GM18499 (cell line): Measurements from ENCODE around the gene SIK3.
A peak's percentile ranks its signal among the peaks of the same experiment; 100 is the strongest.
"Not testable (repeated sequence)": the region's sequence is repeated elsewhere in the genome, so short reads cannot be mapped to it uniquely, and the experiment has no call there.

Experiments
- ATAC-seq: cut with Tn5 transposase; IDR thresholded peaks from one replicate; pipeline ENCODE4 v1.9.1; 2021; ENCODE audit warnings: moderate number of reproducible peaks; ENCODE audit not compliant: insufficient read depth, unreplicated experiment

The SIK3 gene

GRCh38 chr11:117098269-117099232 is at the start of gene SIK3:
Gene SIK3, minus strand, starts transcription at chr11:117098428. Its CDS starts 13 bp downstream, at chr11:117098415.
- ATAC-seq = no peak

DNA sequence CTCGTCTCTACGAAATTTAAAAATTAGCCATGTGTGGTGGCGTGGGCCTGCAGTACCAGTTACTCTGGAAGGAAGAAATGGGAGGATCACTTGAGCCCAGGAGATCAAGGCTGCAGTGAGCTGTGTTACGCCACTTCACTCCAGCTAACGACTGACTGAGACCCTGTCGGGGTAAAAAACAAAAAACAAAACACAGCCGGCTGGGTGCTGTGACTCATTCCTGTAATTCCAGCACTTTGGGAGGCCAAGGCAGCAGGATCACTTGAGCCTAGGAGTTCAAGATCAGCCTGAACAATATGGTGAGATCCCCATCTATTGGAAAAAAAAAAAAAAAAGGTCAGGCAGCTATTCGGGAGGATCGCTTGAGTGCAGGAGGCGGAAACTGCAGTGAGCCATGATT is 48.3 kb upstream of the SIK3 start:
- ATAC-seq = no peak

DNA sequence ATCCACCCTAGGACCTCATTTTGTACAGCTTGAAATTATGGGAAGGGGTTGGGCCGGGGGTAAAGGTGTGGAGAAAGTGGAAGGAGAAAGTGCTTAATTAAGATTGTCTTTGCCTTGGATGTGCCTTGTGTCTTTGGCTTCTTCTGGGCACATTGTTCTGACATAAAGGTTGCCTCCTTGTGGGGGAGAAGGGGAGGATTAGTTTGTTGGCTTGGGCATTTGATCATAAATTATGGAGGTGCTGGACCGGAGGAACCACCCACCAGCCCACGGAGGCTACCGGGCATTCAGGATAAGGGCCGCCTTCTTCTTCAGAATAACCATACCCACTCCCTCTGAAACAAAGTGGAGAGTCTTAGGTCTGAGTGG is 47.1 kb upstream of the SIK3 start:
- no peak for ATAC-seq

- ATAC-seq = peak; percentile 20
Observed at GRCh38 chr11:117144477-117145392, 46.5 kb upstream of the SIK3 start.

DNA sequence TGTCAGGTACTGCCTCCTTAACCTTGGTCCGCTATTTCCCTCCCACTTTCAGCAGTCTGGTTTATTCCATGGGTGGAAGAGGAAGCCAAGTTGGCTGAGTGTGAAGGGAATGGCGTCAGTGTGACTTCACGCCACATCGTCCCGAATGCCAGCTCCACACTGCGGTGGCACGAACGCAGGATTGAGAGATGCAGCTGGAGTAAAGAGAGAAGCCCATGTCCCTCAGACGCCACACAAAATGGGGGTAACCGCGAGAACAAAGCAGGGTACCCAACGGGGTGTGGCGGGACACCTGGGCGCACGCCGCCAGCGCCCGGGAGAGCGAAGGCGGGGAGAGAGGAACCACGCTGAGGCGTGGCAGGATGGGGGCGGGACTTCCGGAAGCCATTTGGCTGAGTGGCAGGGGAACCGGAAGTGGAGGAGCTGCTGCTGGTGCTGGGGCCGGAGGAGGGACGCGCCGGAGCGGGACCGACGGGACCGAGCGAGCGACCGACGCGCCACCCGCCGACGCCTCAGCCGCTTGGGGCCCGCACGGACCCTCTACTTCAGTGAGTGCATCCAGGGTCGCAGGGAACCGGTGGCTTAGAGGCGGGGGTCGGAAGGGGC is 45.7 kb upstream of the SIK3 start, which contains the start of gene PAFAH1B2:
Gene PAFAH1B2, plus strand, starts transcription at position 417 of the 606 bp plus-strand sequence. CDS start 8,161 bp downstream, outside the sequence.
- ATAC-seq = peak; percentile 87

- no peak for ATAC-seq
Observed at GRCh38 chr11:117143390-117143789, 45.2 kb upstream of the SIK3 start.

DNA sequence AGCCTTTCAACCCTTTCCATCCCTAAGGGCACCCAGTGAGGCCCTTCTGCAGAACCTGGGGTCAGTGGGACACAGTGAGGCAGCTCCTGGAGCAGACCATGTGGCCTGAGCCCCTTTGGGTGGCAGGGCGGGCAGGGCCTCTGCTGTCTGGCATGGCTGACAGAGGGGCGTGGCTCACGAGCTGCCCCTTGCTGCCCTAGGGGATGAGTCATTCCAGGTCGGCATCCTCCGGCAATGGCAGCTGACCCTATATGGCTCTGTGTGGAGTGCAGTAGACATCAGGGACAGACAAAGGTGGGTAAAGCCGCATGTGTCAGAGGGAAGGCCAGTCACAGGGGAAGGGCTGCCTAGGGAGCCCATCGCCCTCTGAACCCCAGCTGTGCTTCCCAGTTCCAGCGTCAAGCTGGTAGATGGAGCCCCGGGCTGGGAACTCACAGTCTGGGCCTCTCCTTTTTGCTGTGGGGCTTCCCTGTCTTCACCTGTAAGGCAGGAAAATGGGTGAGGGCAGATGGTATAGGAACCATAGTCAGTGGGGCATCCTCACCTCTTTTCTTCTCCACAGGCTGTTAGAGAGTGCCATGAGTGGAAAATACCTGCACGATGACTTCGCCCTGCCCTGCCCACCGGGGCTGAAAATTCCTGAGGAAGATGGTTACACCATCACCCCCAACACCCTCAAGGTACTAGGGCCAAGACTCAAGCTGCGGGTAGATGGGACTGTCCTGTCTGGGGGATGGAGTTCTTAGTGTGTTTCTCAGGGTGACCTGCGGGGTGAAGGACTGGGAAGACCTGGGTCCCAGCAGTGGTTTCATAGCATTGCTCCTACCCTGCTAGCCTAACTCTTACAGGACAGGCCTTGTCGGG is 39.2 kb upstream of the SIK3 start:
- ATAC-seq = not testable (repeated sequence)

- not testable (repeated sequence) for ATAC-seq
Observed at GRCh38 chr11:117134979-117135378, 36.8 kb upstream of the SIK3 start.

GRCh38 chr11:117134431-117134830 is 36.2 kb upstream of the SIK3 start:
- ATAC-seq = no peak

- no peak for ATAC-seq
Observed at GRCh38 chr11:117130879-117131278, 32.7 kb upstream of the SIK3 start.

GRCh38 chr11:117130396-117130795 is 32.2 kb upstream of the SIK3 start:
- ATAC-seq = not testable (repeated sequence)

DNA sequence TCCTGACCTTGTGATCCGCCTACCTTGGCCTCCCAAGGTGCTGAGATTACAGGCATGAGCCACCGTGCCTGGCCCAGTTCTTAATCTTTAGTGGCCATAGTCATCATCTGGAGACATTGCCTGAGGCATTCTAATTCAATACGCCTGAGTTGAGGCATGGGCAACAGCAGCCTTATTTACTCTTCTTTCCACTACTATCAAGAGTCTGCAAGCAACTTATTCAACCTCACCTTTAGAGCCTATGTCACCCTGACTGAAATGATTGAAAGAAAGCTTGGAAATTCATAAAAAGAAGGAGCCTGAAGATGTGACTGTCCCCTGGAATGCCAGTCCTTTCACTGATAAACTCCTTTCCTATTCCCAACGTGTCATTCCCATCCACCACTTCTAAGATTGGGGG is 30.1 kb upstream of the SIK3 start:
- ATAC-seq = no peak

GRCh38 chr11:117127171-117127901 is 29.1 kb upstream of the SIK3 start:
- ATAC-seq = no peak

- no peak for ATAC-seq
Observed at GRCh38 chr11:117126223-117126965, 28.2 kb upstream of the SIK3 start.

- ATAC-seq = no peak
Observed at GRCh38 chr11:117122556-117122955, 24.3 kb upstream of the SIK3 start.

- ATAC-seq = no peak
Observed at GRCh38 chr11:117121176-117121575, 22.9 kb upstream of the SIK3 start.

- no peak for ATAC-seq
Observed at GRCh38 chr11:117117681-117118080, 19.5 kb upstream of the SIK3 start.

- not testable (repeated sequence) for ATAC-seq
Observed at GRCh38 chr11:117112939-117113338, 14.7 kb upstream of the SIK3 start.
